Measurements from ENCODE around the gene TRIM47.
A peak's percentile ranks its signal among the peaks of the same experiment; 100 is the strongest.

Gene TRIM47

DNA sequence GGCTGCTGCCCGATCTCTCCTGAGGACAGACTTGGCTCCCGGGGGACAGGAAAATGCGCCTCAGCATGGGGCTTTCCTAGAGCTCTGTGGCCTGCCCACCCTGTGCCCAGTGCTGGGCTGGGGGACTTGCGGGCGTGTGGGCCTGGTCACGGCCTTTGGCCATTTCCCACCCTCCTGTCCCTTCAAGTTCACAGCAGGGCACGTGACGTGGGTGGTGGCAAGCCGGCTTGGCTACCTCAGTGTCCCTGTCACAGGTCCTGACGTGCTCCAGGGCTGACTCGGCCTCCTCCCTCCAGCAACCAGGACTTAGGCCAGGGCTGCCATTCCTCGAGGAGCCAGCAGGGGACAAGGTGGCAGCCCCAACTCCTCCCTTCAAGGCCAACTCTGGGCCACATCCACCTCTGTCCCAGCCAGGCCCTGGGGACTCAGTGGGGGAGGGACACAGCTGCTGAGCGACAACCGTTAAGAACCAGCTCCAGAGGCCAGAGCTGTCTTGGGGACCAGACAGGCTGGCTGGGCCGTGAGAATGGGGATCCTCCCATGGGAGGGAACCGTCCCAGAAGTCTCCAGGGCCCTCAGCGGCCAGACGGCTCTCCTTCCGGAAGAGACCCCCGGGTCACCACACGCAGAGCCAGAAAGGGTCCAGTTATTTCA lies 33.2 kb downstream of the TRIM47 start:
- peak; percentile 68 for DNase-seq

DNA sequence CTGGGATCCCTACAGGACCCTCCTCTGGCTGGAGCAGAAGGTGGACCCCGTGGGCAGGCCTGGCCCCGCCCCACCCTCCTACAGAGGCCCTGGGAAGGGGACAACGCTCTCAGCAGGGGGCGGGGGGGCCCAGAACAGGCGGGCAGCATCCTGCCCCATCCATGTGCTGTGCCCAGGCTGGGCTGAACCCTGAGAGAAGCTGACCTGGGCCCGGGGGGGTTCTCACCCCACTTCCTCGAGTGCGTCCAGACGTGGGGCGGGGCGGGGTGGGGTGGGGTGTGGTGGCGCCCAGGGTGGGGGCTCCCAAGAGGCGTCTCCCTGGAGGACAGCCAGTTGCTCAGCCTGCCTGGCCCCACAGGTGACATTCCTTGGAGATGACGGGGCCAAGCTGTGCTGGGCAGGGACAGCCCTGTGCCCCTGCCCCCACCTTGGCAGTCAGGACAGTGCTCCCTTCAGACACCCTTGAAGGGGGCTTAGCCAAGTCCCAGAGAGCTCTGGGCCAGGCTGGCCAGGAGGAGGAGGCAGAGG lies 33.8 kb downstream of the TRIM47 start:
- DNase-seq = peak; percentile 37

DNA sequence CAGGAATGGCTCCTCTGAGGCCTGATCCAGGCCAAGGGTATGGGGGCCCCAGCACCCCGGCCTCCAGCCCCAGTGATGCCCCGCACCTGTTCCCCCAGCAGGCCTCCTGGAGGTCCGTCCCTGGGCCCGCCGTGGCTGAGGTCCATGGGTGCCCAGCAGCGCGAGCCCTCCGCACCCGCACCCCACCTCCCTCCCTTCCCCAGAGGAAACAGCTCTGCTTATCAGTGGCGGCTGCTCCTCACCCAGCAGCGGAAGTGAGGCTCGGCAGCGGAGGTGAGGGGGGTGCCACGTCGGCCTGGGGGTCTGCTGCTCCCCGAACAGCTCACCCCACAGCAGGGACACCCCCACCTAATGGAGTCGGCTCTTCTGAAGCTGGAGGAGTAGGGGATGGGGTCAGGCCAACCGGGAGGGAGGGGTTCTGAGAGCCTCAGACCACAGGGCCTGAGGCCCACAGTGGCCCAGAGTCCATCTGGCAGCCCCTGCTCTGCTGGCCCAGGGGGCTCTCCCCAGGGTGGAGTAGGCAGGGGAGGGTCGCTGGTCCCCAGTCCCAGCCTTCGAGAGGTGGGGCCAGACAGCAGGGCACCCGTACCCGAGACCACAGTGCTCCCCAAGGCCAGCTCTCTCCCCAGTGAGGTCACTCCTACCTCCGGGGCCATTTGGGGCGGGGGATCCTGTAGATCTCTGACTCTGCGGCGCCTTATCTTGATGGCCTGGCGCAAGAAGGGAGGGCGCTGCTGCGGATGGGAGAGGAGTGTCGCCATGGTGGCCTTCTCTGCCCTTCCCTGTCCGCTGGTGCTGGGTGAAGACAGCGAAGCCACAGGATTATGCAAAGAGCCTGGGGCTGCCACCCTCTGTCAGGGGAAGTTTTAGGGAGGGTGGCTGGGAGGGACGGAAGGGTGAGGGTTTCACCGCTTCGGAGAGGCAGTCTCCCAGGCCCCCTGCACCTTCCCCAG lies 34.5 kb downstream of the TRIM47 start, which contains the start of gene UNC13D:
Gene UNC13D (minus strand): TSS at position 828 of the 953 bp plus-strand sequence. CDS start 67 bp downstream, at position 761.
- peak; percentile 75 for DNase-seq

DNA sequence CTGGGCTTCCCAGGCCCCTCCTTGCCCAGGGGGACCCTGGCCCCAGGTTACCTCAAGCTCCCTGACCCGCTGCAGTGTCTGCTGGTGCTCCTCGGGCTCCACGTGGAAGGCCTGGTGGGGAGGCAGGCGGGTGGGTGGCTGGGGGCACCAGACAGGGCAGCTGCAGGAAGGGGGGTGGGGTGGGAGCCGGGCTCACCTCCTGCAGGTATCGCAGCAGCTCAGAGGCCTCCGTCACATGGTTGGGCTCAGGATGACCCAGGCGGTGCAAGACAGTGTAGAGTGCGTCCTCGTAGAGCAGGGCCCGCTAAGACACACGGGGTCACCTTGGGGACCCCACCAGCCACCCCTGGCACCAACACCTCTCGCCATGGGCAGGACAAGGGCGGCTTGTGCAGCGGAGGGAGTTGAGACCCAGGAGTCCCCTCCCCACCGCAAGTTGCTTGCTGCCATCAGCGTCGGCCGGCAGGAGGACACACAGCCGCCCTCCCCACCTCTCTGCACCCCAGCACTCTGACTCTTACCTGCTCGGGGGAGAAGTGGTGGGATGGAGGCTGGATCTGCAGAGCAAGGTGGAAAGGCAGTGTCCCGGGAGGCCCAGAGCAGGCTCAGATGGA lies 35.3 kb downstream of the TRIM47 start:
- peak; percentile 38 for DNase-seq

DNA sequence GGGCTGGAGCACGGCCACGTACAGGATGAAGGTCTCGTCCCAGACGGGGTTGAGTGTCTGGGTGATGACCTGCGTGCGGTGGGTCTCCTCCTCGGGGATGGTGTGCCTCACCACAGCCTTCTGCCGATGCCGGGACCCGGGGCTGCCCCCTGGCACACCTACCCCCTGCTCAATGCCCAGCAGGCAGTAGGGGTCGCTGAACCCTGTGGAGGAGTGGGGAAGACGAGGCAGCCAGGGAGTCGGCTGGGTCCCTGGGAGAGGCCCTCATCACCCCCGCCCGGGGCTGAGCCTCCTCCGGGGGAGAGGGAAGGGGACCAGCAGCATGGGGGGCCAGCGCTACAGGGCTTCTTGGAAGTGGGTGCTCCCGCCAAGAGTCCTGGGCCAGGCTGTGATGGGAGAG lies 36.0 kb downstream of the TRIM47 start:
- DNase-seq = no peak

DNA sequence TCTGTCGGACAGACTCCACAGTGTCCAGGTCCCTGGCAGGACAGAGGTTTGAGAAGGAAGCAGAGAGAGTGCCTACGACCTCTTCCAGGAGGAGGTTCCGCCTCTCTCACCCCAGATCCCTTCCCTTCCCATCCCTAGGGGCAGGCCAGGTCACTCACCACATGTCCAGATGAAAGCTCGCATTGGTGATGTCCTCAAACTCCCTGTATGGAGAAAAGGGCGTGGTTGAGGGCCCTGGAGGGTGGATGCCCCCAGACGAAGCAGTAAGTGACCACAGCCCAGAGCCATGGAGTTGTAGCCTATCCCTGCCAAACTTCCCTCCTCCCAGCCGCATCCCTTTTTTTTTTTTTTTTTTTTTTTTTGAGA lies 37.6 kb downstream of the TRIM47 start:
- no peak for DNase-seq

DNA sequence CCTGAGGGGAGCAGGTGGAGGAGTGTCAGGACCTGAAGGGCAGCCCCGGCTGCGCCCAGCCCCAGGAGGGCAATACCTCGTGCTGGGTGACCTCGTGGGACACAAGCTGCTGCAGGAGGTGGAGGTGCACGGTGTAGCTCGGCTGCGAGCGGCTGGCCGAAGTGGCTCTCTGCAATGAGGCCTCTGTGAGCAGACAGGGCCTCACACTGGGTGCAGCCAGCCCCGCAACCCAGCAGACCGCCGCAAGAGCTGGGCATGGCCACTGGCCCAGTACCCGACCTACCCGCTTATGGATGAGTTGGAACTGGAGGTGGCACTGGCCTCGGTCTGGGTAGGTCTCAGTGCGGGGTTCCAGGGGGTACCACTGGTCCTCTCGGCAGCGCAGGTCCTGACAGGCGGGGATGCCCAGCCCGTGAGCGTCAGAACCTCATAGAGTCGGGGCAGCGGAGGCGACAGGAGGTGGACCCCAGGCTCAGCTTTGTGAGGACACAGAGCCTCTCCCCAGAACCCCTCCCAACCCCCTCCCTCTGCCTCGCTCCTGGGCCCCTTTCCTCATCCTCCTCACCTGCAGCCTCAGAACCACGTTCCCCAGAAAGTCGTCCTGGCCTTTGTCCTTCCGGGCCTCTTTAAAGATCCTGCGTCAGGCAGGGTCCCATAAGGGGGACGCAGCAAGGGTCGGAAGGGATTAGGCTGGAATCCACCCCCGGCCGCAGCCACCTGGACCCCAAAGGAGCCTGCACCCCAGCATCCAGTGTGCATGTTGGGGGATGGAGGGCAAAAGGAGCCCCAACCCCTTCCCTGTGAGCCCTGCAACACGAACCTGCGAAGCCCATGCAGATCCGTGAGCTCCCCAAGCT lies 38.2 kb downstream of the TRIM47 start:
- no peak for DNase-seq

DNA sequence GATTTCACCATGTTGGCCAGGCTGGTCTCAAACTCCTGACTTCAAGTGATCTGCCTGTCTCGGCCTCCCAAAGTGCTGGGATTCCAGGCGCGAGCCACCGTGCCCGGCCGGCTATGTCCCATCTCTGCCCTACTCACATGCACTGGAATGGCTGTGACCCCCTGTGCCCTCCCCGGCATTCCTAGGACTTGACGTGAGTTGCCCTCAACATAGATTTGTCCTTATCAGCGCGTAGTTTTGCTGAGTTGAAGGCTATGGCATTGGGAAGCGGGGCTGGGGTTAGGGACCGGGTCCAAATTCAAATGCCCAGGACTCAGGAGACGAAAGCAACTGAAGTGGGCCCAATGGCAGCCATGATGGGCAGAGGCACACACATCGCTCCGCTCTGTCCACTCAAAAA lies 40.0 kb downstream of the TRIM47 start:
- no peak for DNase-seq

DNA sequence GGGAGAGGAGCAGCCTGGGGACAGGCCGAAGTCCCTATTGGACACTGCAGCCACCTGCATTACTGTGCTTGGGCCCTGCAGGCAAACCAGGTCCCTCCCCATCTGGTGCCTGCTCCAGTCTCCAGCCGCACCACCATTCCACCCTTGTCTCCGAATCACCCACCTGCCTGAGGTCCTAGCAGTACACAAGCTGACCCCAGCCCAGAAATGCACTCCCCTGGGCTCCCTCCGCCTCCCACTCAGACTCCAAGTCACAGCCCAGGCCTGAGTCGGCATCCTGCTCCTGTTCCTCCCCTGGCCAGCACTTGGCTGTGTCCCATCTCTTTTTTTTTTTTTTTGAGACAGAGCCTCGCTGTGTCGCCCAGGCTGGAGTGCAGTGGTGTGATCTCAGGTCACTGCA lies 40.5 kb downstream of the TRIM47 start:
- no peak for DNase-seq

DNA sequence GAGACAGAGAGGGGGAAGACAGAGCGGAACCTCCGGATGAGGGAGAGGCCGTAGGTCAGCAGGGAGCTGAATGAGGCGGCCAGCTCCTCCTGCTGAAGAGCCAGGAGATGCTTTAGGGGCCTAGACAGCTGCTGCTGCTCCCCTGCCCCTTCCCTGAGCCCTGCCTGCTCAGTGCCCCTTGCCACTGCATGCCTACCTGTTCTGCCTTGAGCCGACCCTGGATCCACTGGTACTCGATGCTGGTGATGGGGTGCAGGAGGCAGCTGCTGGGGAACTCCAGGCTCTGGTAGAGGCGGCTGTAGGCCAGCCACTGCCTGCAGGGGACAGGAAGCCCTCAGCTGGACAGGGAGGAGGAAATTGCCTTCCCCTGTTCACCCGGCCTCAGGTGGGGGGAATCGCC lies 41.8 kb downstream of the TRIM47 start:
- no peak for DNase-seq

DNA sequence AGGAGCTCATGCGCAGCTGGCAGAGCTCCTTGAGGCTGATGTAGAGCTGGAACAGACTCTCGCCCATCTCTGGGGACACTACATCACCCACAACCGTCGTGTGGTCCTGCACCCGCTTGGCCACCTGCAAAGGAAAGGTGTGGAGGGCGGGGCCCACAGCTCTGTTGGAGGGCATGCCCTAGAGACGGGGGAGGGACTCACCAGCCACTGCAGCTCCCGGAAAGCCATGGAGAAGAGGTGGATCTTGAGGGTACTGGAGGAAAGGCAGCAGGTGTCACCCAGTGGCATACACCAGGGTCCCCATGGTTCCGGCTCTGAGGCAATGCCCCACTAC lies 42.8 kb downstream of the TRIM47 start:
- DNase-seq = no peak

DNA sequence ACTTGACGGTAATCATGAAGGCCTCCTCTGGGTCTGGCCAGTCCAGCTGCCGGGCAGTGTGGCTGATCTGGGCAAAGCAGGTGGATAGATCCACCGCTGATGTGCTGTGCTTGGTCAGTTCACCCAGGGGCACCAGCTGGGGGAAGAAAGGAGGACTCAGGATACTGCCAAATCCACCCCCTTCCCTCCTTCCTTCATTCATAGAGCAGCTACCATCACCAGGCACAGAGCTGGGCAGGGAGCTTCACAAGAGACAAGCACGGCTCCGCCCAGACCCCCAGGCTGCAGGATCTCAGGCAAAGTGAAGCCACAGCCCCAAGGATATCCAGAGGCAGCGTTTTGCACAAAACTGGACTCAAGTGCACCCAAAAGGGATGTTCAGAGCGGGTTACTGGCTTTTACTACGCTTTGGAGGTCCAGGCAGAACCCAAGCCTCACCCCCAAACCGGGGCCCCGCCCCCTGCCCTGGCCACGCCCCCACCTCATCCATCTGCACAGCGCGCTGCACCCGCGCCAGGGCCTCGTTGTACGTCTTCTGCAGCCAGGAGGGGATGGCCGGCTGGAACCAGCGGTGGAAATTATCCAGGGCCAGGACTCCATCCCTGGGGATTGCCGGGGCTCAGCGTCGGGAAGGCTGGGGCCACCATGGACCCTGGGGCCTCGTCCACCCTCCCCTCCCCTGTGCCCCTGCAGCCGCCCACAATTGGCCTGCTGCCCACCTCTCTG lies 43.3 kb downstream of the TRIM47 start:
- no peak for DNase-seq

DNA sequence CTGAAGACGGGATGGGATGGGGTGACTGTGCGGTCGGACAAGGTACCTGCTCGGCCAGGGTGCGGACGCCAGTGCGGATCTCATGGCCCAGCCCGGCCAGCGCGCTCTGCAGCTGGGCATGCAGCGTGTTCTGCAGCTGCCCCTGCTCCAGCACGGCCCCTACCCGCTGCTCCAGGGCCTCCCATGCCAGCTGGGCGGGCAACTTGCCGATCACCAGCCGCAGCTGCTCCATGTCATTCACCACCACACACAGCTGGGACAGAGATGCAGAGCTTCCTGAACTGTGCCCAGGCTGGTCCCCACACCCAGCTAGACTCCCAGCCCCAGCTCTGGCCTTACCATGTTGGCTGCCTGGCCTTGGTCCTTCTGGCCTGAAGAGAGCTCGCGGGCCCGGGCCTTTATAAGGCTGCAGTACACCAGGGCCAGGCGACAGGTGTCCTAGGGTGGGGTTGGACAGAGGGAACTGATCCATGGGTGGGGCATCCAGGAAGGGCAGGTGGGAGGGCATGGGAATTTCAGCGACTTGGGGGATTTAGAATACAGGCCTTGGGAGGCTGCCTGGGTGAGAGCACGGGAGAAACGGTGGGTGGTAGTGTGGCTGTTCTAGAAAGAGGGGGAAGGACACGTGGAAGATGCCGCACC lies 44.0 kb downstream of the TRIM47 start:
- DNase-seq = no peak

DNA sequence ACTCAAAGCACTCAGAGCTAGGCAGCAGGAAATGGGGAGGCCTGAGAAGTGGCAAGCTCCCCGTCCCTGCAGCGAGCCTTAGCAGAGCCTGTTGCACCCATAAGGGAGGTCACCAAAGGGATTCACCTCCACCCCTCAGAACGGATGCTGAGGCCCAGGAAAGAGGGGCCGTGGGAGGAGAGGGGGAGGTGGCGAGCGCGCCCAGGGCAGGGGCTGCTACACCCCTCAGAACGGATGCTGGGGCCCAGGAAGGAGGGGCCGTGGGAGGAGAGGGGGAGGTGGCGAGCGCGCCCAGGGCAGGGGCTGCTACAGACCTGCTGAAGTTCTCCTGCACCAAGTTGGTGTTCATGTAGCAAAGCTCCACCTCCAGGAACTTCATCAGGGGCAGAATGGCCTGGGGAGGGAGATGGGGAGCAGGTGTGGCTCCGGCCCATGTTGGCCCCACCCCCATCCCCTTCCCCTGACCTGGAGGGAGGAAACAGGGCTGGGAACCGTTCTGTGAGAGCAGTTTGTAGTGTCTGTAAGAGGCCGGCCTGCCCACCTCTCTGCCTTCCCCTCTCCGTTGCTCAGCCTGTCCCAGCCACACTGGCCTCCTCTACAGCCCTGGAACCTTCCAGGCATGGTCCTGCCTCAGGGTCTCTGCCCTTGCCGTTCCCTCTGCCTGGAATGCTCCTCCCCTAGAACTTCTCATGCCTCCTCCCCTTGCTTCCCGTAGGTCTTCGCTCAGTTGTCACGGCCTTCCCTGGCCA lies 45.6 kb downstream of the TRIM47 start:
- DNase-seq = peak; percentile 41

DNA sequence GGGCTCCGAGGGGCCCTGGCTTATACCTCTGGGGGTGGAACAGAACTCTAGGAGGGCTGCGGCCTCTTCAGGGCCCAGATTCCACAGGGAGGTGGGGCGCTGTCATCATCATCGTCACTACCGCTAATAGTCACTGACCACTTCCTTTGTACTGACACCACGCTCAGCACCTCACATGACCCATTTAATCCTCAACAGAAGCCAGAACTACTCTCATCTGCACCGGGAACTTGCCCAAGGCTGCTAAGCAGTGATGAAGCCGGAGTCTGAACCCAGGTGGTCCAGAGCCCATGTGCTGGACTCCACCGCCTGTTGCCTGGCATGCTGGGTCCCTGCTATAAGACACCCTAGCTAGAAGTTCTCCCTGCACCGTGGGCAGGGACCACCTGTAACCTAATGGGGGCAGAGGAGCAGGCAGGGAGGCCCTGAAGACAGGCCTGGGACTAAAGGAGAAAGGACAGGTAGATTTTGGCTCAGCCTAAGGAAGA lies 46.2 kb downstream of the TRIM47 start:
- peak; percentile 72 for DNase-seq

DNA sequence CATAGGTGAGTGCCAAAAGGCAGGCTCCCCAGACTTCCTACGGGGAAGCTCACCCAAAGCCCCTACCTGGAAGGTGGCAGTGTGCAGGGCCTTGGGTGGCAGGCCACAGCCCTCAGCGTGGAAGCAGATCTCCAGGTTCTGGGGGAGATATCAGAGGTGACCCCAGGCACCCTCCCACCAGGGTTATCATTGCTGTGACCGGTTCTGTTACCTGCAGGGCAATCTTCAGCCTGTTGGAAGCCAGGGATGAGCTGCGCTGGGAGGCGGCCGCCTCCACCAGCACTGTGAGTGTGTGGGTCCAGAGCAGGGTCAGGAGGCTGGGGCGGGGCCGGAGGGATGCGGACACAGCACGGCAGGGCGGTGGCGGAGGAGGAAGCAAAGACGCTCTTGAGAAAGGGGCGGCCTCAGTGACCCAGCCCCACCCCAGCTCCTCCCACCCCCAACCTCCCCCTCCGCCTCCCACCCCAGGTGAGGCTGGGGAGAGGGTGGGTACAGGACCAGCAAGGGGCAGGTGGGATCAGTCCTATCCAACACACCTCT lies 47.3 kb downstream of the TRIM47 start:
- DNase-seq = no peak

DNA sequence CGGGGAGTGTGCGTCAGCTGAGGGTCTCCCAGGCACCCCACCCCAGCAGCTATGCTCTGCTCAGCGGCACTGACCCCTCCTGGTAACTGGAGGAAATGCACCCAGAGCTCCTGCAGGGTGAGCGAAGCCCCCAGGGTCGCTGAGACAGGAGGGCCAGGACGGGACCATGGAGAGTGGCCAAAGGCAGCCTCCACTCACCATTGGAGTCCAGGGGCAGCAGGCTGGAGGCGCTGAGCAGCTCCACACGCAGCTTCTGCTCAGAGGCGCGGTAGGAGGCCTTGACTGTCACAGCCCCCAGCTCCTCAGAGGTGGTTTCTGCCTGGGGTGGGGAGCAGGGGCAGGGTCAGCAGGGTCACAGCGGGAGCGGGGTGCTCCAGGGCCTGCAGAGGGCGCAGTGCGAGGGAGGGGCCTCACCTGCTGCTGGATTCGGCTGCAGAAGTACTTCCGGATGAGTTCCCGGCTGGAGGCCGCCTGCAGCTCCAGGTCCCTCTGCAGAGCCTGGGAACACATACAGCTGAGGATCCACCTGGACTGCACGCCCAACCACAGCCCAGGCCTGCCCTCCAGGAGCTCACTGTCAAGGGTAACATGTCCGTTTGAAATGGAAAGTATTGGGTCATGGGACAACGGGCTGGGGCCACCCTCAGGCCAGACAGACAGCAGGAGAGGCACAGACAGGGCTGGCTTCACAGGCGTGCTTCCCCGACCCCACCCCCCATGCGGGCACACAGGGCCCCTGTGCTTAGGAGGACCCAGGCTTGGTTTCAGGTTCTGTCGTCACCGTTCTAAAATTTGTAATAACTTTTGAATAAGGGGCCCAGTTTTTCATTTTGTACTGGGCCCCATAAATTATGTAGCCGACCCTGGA lies 48.0 kb downstream of the TRIM47 start:
- DNase-seq = peak; percentile 31

DNA sequence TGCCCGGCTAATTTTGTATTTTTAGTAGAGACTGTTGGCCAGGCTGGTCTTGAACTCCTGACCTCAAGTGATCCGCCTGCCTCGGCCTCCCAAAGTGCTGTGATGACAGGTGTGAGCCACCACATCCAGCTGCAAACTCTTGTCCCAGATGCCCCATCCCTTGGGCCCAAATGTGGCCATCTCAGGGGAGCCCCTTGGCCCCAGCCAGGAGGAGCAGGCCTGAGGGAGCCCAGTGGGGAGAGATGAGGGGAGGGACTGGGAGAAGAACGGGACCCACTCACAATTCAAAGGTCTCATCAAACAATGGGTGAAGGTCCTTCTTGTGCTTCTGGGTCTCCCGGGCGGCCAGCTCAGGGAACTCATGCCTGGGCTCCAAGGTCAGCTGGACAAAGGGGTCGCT lies 48.6 kb downstream of the TRIM47 start:
- DNase-seq = no peak

DNA sequence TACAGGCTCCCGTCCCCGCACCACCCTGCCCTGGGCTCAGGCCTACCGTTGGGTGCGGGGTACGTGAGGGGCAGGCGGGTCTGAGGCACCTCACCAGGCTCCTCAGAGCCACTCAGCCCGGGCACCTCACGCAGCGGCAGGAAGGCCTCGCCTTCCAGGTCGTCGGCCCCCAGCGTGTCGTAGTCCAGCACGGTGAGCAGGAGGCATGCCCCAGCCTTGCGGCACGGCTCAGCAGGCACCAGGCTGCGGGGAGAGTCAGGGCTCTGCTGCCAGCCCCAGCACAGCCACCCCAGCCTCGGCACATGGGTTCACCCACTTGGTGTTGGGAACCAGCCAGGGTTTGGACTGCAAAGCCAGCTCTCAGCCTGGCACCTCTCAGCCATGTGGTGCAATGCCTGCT lies 49.6 kb downstream of the TRIM47 start:
- DNase-seq = no peak
